Measurements from ENCODE around the gene ITIH2. TPM values are rescaled to one million over a fixed set of nuclear protein-coding genes. Genes with fewer than 3 reads are reported as not detected.
"Not testable (repeated sequence)": the region's sequence is repeated elsewhere in the genome, so short reads cannot be mapped to it uniquely, and the experiment has no call there.

ITIH2 gene
- total RNA-seq, 1 experiment from 2014 or later = not detected

DNA sequence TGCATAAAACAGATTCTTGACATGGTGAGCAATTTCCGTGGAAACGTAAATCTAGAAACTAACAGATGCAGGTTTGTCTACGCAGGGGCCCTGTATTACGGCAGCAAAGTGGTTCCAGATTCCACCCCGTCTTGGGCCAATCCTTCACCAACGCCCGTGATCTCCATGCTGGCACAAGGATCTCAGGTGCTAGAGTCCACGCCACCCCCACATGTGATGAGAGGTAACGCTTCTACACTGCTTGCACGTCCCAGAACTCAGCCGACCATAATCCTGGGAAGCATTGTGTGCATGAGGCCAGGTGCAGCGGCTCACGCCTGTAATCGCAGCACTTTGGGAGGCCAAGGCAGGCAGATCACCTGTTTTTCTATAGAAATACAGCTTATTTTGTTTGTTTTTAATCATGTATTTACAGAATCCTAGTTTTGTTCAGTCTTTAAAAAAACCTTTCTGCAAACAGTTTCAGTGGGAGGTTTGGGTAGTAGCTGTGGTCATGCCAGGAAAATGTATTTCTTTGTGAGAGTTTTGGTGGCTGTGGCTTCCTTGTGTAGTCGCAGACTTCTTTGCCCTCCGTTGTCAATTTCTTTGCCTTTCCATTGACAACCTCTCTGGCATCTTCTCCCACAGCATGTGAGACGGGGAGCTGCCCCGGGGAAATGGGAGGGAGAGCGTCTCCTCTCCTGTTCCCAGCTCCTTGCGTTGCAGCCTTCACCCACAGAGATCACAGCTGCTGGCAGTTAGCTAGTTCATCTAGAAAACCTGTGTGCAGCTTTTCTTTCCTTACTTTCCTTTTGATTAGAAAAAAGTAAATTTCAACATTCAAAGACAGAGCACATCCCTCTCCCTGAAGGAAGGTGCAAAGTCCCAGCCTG lies 35.7 kb downstream of the ITIH2 start:
- POLR2A ChIA-PET (ENCODE audit: unreplicated experiment) = no interaction called here
- CTCF ChIA-PET = interaction anchor here (0.6 kb wide), 1 partner anchor 144 kb away, joined by 3 read pairs; no protein-coding TSS in a partner anchor
- no peaks in the 10 kb centered on the region for H3K4me1 ChIP-seq (ENCODE audit: insufficient read depth, low read length)

GRCh38 chr10:7744307-7744706 lies 41.2 kb downstream of the ITIH2 start:
- POLR2A ChIA-PET (ENCODE audit: unreplicated experiment) = no interaction called here
- ATAC-seq = no peak
- intact Hi-C loops (cut with micrococcal nuclease) = no loop called here

More for the DNA sequence above, 35.7 kb downstream of the ITIH2 start:
- TF ChIP-seq EZH2phosphoT487 (IDR thresholded peaks at IDR 0.05; ENCODE audit: borderline replicate concordance, low read length) (no peak), CTCF (conservative IDR thresholded peaks at IDR 0.05; ENCODE audit: low read depth, low read length) (no peak), EZH2 (IDR thresholded peaks at IDR 0.05; ENCODE audit: low read length, unreplicated experiment) (no peak)
- H3K4me2 ChIP-seq (ENCODE audit: low read length) = no peak overlapping the region
- no peaks in the 10 kb centered on the region for H3K36me3 ChIP-seq (ENCODE audit: low read depth, low read length)
- no peaks in the 10 kb centered on the region for H3K27me3 ChIP-seq (ENCODE audit: low read length)
- H3K79me2 ChIP-seq (ENCODE audit: low read length) = no peaks in the 10 kb centered on the region
- ATAC-seq (no peak), DNase-seq (no peak)
- no peaks in the 10 kb centered on the region for H3F3A ChIP-seq (ENCODE audit: low read length, unreplicated experiment)
- no peak overlapping the region for H3K27ac ChIP-seq (ENCODE audit: low read length)
- H3K9ac ChIP-seq (ENCODE audit: low read length) = no peak overlapping the region
- H3K9me2 ChIP-seq (replicated peaks; ENCODE audit: low read length) = no peaks in the 10 kb centered on the region
- no TSS peak for BruUV-seq (replicated peaks)
- intact Hi-C loops (cut with micrococcal nuclease) = no loop called here
- H2AFZ ChIP-seq (ENCODE audit: low read length) = no peak overlapping the region
- no peaks in the 10 kb centered on the region for H3K9me3 ChIP-seq (ENCODE audit: low read length)
- H3K4me3 ChIP-seq (ENCODE audit: low read length) = no peak overlapping the region
- H4K20me1 ChIP-seq (ENCODE audit: low read length) = no peaks in the 10 kb centered on the region

GRCh38 chr10:7748637-7749036 lies 45.5 kb downstream of the ITIH2 start:
- H3K4me3 ChIP-seq (ENCODE audit: low read length); H3K9ac ChIP-seq (ENCODE audit: low read length); H3K9me3 ChIP-seq (ENCODE audit: low read length); H3K79me2 ChIP-seq (ENCODE audit: low read length); H4K20me1 ChIP-seq (ENCODE audit: low read length); H3K4me1 ChIP-seq (ENCODE audit: insufficient read depth, low read length); H3F3A ChIP-seq (ENCODE audit: low read length, unreplicated experiment); H3K27ac ChIP-seq (ENCODE audit: low read length); DNase-seq; POLR2A ChIA-PET (ENCODE audit: unreplicated experiment); CTCF ChIA-PET; H2AFZ ChIP-seq (ENCODE audit: low read length); H3K27me3 ChIP-seq (ENCODE audit: low read length); H3K4me2 ChIP-seq (ENCODE audit: low read length); BruUV-seq (replicated peaks); ATAC-seq; intact Hi-C loops (cut with micrococcal nuclease); H3K36me3 ChIP-seq (ENCODE audit: low read depth, low read length); H3K9me2 ChIP-seq (replicated peaks; ENCODE audit: low read length): not testable (repeated sequence)

More at GRCh38 chr10:7744307-7744706, 41.2 kb downstream of the ITIH2 start:
- H3K9ac ChIP-seq (ENCODE audit: low read length) = no peak overlapping the region
- no peaks in the 10 kb centered on the region for H3K79me2 ChIP-seq (ENCODE audit: low read length)
- H3K4me2 ChIP-seq (ENCODE audit: low read length) = no peak overlapping the region
- no peak overlapping the region for H2AFZ ChIP-seq (ENCODE audit: low read length)
- CTCF ChIA-PET = no interaction called here
- TF ChIP-seq EZH2phosphoT487 (IDR thresholded peaks at IDR 0.05; ENCODE audit: borderline replicate concordance, low read length) = no peak
- TF ChIP-seq EZH2 (IDR thresholded peaks at IDR 0.05; ENCODE audit: low read length, unreplicated experiment) = no peak
- TF ChIP-seq CTCF (conservative IDR thresholded peaks at IDR 0.05; ENCODE audit: low read depth, low read length) = no peak
- BruUV-seq (replicated peaks) = no TSS peak
- H3K9me3 ChIP-seq (ENCODE audit: low read length) = no peaks in the 10 kb centered on the region
- no peak overlapping the region for H3K4me3 ChIP-seq (ENCODE audit: low read length)
- no peaks in the 10 kb centered on the region for H3K36me3 ChIP-seq (ENCODE audit: low read depth, low read length)
- H4K20me1 ChIP-seq (ENCODE audit: low read length) = no peaks in the 10 kb centered on the region
- no peak for DNase-seq
- H3K27me3 ChIP-seq (ENCODE audit: low read length) = no peaks in the 10 kb centered on the region
- no peaks in the 10 kb centered on the region for H3K4me1 ChIP-seq (ENCODE audit: insufficient read depth, low read length)
- no peaks in the 10 kb centered on the region for H3F3A ChIP-seq (ENCODE audit: low read length, unreplicated experiment)
- H3K27ac ChIP-seq (ENCODE audit: low read length) = no peak overlapping the region
- H3K9me2 ChIP-seq (replicated peaks; ENCODE audit: low read length) = no peaks in the 10 kb centered on the region

All from PC-3 (cell line).